ENCODE measurements around the gene ATP2B3. TPM values are rescaled to one million over a fixed set of nuclear protein-coding genes. Genes with fewer than 3 reads are reported as not detected.

Gene ATP2B3
- total and polyA plus RNA-seq, 2 experiments from 2014 or later: 0.17 TPM; not detected in 1

- Mint-ChIP-seq H3K4me1 (no peaks in the 10 kb centered on the region), H3K27ac (no peak overlapping the region), H3K36me3 (ENCODE audit: low read depth) (peaks cover 11% of the 10 kb centered on the region; the same call in 2 of the 3 replicates), H3K4me3 (no peak overlapping the region), H3K27me3 (ENCODE audit: insufficient read depth, low read depth, poor library complexity) (no peaks in the 10 kb centered on the region), H3K9me3 (no peaks in the 10 kb centered on the region)
- Histone ChIP-seq H3K4me2 (no peak overlapping the region), H3K9me2 (ENCODE audit: insufficient read depth) (no peaks in the 10 kb centered on the region), H3K4me1 (ENCODE audit: insufficient read depth) (no peaks in the 10 kb centered on the region), H2AFZ (no peak overlapping the region), H3K4me3 (no peak overlapping the region), H4K20me1 (replicated peaks; ENCODE audit: insufficient read depth) (no peaks in the 10 kb centered on the region; the same call in 1 of the 2 replicates), H3K27me3 (ENCODE audit: insufficient read depth) (no peaks in the 10 kb centered on the region), H3K79me2 (replicated peaks; ENCODE audit: insufficient read depth) (peaks cover 5% of the 10 kb centered on the region), H3K36me3 (ENCODE audit: insufficient read depth) (no peaks in the 10 kb centered on the region; the same call in 1 of the 2 replicates), H3F3A (replicated peaks; ENCODE audit: low read depth) (no peaks in the 10 kb centered on the region), H3K27ac (ENCODE audit: low read depth) (no peak overlapping the region)
- DNase-seq (ENCODE audit: low spot score): no peak
- TF ChIP-seq REST (IDR thresholded peaks at IDR 0.05; ENCODE audit: unreplicated experiment) (no peak), ZNF462 (CRISPR knock-in tag; IDR thresholded peaks at IDR 0.05) (no peak), ZNF331 (CRISPR knock-in tag; IDR thresholded peaks at IDR 0.05; ENCODE audit: low read depth) (no peak), EZH2phosphoT487 (IDR thresholded peaks at IDR 0.05; ENCODE audit: unreplicated experiment) (no peak), NANOG (IDR thresholded peaks at IDR 0.05; ENCODE audit: borderline replicate concordance) (no peak), JUNB (IDR thresholded peaks at IDR 0.05; ENCODE audit: unreplicated experiment) (no peak), CTCF (conservative IDR thresholded peaks at IDR 0.05; ENCODE audit: low read depth in 2 of 2) (no peak), CREB1 (CRISPR knock-in tag; IDR thresholded peaks at IDR 0.05; ENCODE audit: low read depth) (no peak), STAT1 (IDR thresholded peaks at IDR 0.05; ENCODE audit: unreplicated experiment) (no peak), EZH2 (IDR thresholded peaks at IDR 0.05; ENCODE audit: low read depth, unreplicated experiment) (no peak), ETS1 (IDR thresholded peaks at IDR 0.05) (no peak), POLR2AphosphoS5 (IDR thresholded peaks at IDR 0.05; ENCODE audit: low read depth) (no peak), ZNF114 (CRISPR knock-in tag; IDR thresholded peaks at IDR 0.05) (no peak)
- ATAC-seq: no peak
These were observed 74.8 kb downstream of the ATP2B3 start for GRCh38 chrX:153592091-153592833.

Data from GM23338 (cell line).